ENCODE results near the gene RTL10. TPM values are rescaled to one million over a fixed set of nuclear protein-coding genes. Genes with fewer than 3 reads are reported as not detected.

RTL10 gene
- total RNA-seq, 1 donor from 2014 or later, result 13.5 TPM

- DNase-seq (ENCODE audit: low spot score), result no peak
Observed at GRCh38 chr22:19823191-19823901, 31.3 kb downstream of the RTL10 start.

DNA sequence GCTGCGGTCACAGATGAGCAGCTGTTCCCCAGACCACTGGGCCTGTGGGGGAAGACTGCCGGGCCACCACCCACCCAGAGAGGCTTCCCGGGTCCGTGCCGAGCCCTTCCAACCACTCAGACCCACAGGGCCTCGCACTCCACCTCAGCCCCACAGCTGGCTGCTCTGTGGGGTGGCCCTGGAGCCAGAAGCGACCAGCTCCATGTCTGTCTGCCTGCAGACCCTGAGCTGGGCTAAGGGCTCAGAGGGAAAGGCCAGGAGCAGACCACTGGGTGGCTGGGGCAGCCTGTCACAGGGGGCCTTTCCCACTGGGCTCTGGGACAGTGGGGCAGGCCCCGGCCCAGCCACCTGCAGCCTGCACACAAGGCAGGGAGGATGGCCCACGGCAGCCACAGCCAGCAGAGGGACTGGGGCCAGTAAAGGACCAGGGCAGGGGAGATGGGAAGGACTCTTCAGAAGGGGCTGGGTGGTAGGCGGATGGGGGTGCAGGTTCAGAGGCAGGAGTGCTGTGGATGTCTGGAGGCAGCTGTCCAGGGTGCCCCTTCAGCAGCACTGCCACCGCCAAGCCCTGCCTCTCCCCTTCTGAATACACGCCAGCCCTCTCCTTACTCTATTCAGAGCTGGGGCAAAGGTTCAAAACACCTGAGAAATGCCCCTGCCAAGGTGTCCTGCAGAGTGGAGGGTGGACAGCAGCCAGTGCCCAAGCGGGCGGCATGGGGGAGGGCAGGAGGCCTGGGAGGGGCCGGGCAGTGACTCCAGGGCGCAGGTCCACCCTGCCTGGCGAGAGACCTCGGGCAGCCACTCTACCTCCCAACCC lies 32.2 kb downstream of the RTL10 start:
- no peak for DNase-seq (ENCODE audit: low spot score)

DNA sequence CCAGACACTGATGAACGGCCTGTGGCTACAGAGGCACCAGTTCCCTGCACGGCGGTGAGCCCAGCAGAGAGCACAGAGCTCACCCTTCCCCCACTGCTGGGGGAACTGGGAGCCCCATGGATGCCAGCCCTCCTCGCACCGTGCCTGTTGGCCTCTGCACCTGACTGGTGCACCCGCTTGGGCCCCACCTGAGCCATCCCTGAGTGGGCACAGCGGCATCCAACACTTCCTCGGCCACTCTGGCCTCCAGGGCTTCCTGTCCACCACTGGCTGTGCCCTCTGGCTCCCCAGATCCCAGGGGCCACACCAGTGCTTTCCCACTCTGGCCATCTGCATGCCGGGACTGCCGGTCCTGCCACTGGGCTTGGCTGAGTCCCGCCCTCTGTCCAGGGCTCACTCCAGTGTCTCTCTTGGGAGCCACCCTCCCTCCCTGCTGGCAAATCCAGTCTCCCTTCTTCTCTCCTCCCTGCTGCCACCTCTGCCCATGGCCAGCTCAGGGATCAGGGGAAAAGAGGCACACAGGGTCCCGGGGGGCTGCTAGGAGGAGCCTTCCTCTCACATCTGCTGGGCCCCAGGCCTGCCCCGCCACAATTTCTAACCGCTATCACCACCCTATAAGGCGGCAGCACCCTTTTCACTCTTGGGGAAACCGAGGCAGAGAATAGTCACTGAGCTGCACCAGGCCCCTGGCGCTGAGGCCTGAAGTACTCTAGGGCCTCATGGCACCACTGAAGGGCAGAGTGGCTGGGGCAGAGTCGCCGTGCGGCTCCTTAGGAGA lies 33.0 kb downstream of the RTL10 start:
- no peak for DNase-seq (ENCODE audit: low spot score)

GRCh38 chr22:19820880-19821522 lies 33.7 kb downstream of the RTL10 start:
- no peak for DNase-seq (ENCODE audit: low spot score)

DNA sequence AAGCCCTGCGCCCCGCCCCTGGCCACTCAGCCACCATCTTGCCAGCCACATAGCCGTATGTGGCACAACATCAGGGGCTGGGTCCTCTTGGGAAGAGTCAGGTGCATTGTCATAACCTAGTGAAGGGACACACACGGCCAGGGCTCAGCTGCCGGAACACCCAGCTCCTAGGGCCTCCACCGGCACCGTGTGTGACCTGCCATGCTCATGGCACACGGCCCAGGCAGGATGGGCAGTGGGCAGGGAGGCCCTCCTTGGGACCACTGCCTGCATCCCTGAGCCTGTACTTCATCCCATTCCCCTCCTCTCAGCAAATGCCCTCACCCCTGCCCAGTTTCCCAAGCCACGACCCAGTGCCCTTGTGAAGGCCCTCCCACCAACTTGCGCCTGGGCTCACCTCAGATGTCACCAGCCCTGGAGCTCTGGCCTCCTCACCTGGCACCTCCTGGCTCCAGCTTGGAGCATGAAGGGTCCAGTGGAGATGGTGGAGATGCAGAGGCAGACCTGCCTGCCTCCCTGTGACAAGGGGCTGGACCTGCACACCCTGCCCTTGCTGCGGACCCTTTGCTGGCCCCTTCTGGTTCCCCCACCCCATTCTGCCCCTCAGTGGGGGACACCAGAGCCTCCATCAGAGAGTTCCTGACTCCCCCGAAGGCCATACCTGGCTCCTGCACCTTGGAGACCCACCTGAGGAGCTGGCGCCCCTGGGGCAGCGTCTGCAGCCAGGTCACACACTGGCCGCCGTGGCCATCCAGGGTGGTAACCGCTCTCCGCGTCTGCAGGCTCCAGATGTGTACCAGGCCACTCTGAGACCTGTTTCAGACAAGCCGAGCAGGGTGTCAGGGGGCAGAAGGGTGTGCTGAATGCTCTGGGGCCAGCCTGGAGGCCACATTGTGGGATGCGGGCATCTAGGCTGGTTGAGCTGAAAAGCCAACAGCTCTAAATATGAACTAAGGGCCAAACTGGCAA lies 34.5 kb downstream of the RTL10 start:
- DNase-seq (ENCODE audit: low spot score), result no peak

DNA sequence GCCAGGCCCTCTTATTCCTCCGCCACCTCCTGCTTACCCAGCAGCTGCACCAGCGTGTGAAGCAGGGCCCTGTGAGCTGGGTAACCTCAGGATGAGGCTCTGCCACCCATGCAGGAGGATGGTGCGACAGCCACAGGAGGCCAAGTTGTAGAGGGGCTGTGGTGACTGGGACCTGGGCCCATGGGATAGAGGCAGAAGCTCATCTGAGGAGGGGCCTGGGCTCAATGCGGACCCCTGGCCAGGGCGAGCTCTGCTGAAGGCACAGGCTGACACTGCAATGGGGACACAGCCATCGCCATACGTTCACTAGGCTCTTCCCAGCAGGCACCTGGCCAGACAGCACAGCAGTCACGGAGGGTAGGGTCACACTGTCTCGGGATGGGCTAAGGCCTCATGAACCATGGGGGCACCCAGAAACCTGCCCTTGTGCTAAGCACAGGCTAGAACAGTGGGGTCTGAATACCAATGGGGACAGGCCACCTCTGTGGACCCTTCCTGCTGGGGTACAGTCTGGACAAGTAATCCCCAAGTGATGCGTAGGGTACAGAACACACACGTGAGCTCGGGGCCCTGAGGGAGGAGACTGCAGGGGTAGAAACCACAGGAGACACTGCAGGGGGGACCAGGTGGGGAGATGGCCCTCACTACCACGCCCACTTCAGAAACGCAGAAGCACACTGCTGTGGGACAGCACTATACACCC lies 35.3 kb downstream of the RTL10 start:
- DNase-seq (ENCODE audit: low spot score), result no peak

- DNase-seq (ENCODE audit: low spot score), result no peak
Observed at GRCh38 chr22:19818324-19819207, 36.1 kb downstream of the RTL10 start.

DNA sequence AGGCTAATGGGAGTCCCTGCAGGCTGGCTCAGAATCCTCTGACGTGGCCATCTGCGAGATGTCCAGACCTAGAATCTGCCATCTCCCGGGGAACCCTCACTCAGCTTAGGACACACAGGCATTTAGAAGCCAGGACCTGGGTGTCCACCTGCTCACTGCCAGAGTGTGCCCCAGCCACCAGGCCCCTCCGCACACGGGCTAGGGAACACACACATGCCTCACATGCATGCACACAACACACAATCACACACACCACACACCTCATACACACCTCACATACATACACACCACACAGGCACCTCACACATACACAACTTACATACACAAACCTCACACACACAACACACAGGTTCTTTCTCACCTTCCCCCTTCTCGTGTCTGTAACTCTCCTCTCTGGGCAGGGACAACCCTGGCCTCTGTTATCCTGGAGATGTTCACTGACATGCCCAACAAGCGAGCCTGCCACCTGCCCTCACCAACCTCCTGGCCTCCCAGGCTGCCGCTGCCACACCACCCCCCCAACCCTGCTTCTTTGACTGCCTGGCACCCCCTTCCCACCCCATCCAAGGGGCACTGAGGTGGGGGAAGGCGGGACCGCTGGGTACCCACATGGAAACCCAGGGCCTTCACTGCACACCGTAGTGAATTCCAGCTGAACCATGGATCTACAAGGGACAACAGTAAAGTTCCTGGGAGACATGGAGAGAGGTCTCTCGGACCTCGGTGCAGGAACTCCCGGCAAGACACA lies 38.1 kb downstream of the RTL10 start:
- DNase-seq (ENCODE audit: low spot score), result no peak

DNA sequence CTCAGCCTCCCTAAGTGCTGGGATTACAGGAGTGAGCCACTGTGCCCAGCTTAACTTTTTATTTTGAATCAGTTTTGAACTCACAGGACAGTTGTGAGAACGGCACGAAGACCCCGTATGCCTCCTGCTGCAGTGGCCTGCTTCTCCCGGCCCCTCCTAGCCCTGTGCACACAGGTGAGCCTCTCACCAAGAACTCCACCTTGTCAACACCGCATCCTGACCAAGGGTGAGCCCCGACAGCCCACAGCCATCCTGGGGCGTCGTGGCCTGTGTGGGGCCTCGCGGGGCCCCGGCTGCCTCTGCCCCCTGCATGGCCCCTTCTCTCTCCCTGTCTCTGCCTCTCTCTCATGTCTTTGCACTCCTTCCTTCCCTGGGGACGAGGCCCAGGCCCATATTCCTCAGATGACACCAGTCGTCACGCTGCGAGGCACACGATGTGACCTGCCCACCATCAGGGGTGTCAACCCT lies 38.8 kb downstream of the RTL10 start:
- no peak for DNase-seq (ENCODE audit: low spot score)

DNA sequence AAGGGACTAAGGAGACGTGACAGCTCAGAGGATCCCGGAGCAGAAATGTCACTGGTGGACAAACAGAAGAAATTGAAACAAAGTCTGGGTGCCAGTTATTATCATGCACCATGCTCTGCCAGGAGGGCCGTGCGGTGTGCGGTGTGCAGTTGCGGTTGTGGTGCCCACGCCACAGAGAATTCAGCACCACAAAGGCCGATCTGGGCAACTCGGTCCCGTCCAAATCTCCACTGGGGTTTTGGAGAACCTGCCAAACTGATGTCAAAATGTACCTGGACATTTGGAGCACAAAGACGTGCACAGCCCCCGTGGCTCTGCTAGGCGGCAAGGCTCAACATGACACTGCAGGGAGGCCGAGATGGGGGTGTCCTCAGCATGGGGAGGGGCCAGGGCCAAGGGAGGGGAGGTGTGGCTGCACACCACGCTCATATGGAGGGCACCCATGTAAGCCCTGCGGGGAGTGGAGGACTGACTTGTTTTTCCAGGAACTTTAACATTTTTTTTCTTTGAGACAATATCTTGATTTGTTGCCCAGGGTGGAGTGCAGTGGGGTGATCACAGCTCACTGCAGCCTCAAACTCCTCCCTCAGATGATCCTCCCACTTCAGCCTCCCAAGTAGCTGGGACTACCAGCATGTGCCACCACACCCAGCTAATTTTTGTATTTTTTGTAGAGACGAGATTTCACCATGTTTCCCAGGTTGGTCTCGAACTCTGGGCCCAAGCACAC lies 39.4 kb downstream of the RTL10 start:
- DNase-seq (ENCODE audit: low spot score), result no peak

DNA sequence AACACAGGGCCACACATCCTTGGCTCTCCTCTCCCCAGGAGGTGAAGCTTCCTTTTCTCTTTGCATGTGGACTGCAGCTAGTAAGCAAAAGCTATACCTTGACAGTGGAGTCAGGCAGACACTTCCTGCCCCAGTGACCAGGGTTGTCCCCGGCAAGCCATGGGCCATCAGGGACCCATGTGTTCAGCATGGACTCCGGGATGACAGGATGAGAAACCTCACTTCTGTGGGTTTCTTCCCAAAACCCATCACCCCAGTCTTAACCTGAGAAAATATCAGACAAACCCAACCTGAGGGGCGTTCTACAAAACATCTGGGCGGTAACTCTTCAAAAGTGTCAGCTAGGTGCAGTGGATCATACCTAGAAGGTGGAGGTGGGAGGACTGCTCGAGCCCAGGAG lies 40.2 kb downstream of the RTL10 start:
- DNase-seq (ENCODE audit: low spot score), result no peak

- no peak for DNase-seq (ENCODE audit: low spot score)
Observed at GRCh38 chr22:19812910-19813309, 41.8 kb downstream of the RTL10 start.

GRCh38 chr22:19811811-19812771 lies 42.6 kb downstream of the RTL10 start:
- no peak for DNase-seq (ENCODE audit: low spot score)

DNA sequence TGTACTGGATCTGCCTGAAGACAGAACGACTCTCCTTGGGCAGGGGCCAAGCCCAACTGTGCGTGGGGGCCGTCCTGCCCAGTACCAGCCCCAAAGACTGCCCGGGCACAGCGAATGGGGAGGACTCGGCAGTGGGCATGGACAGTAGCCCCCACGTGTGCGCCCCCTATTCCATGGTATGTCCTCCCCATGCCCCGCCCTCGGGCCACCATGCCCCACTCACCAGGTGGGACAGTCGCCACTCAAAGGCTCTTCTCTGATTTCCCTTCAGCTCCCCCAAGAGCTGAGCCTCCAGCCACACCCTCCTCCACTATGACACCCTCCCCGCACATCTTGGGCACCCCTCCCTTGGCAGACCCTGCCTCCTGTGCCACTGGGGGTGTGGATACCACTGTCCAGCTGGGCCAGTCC lies 43.5 kb downstream of the RTL10 start:
- DNase-seq (ENCODE audit: low spot score), result no peak

GRCh38 chr22:19810381-19811201 lies 44.1 kb downstream of the RTL10 start:
- no peak for DNase-seq (ENCODE audit: low spot score)

Data from umbilical cord (tissue), 2 donors.